Measurements from ENCODE around the gene NF1. TPM values are rescaled to one million over a fixed set of nuclear protein-coding genes. Genes with fewer than 3 reads are reported as not detected.
A peak's percentile ranks its signal among the peaks of the same experiment; 100 is the strongest.

The NF1 gene
- total RNA-seq, 1 donor from 2014 or later: 66.7 TPM

DNA sequence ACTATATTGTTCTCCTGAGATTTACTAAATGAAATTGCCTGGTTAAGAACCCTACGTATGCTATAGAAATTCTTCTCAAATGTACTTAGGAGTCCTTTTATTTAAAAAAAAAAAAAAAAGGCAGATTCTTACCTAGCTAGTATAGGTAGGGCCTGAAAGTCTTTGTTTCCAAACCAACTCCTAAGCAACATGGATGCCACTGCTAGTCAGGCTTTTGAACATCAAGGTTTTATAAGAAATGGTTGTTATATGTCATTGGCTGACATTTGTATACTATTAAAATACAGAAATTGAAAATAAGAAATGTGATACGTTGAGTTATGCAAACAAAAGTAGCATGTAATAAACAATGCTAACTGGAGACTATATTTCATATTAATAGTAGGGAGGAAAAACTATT, 225.5 kb downstream of the NF1 start:
- TF ChIP-seq, protein P1, sequence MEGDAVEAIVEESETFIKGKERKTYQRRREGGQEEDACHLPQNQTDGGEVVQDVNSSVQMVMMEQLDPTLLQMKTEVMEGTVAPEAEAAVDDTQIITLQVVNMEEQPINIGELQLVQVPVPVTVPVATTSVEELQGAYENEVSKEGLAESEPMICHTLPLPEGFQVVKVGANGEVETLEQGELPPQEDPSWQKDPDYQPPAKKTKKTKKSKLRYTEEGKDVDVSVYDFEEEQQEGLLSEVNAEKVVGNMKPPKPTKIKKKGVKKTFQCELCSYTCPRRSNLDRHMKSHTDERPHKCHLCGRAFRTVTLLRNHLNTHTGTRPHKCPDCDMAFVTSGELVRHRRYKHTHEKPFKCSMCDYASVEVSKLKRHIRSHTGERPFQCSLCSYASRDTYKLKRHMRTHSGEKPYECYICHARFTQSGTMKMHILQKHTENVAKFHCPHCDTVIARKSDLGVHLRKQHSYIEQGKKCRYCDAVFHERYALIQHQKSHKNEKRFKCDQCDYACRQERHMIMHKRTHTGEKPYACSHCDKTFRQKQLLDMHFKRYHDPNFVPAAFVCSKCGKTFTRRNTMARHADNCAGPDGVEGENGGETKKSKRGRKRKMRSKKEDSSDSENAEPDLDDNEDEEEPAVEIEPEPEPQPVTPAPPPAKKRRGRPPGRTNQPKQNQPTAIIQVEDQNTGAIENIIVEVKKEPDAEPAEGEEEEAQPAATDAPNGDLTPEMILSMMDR (IDR thresholded peaks at IDR 0.05): no peak
- Mint-ChIP-seq H3K27ac (ENCODE audit: unreplicated experiment) (no peak overlapping the region), H3K36me3 (ENCODE audit: unreplicated experiment) (peaks cover 5% of the 10 kb centered on the region), H3K9me3 (ENCODE audit: unreplicated experiment) (no peaks in the 10 kb centered on the region), H3K27me3 (ENCODE audit: unreplicated experiment) (no peaks in the 10 kb centered on the region), H3K4me3 (ENCODE audit: unreplicated experiment) (no peak overlapping the region), H3K4me1 (ENCODE audit: unreplicated experiment) (peaks cover 13% of the 10 kb centered on the region)
- no peak for DNase-seq (ENCODE audit: extremely low spot score, unreplicated experiment)

DNA sequence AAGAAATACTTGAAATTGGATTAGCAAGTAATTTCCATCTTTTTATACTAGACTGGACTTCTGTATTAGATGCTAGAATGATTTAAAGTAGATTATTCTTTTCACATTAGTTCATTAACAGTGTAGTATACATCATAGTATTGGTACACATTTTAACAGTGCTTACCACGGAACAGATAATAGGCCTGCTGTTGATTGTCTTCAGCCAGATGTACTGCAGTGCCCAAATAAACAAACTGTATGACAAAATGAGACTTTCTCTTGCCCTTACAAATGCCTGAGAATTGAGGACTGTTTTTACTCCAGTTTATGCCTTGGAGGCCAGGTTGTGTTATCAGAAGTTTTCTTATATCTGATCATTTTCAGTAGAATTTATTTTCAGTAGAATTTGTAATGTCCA, 226.0 kb downstream of the NF1 start:
- TF ChIP-seq, protein P1 (IDR thresholded peaks at IDR 0.05): no peak
- peaks cover 13% of the 10 kb centered on the region for H3K4me1 Mint-ChIP-seq (ENCODE audit: unreplicated experiment)
- H3K27ac Mint-ChIP-seq (ENCODE audit: unreplicated experiment): peak overlapping the region; percentile 9
- H3K36me3 Mint-ChIP-seq (ENCODE audit: unreplicated experiment): peaks cover 5% of the 10 kb centered on the region
- no peak for DNase-seq (ENCODE audit: extremely low spot score, unreplicated experiment)
- no peaks in the 10 kb centered on the region for H3K27me3 Mint-ChIP-seq (ENCODE audit: unreplicated experiment)
- H3K4me3 Mint-ChIP-seq (ENCODE audit: unreplicated experiment): no peak overlapping the region
- H3K9me3 Mint-ChIP-seq (ENCODE audit: unreplicated experiment): no peaks in the 10 kb centered on the region

DNA sequence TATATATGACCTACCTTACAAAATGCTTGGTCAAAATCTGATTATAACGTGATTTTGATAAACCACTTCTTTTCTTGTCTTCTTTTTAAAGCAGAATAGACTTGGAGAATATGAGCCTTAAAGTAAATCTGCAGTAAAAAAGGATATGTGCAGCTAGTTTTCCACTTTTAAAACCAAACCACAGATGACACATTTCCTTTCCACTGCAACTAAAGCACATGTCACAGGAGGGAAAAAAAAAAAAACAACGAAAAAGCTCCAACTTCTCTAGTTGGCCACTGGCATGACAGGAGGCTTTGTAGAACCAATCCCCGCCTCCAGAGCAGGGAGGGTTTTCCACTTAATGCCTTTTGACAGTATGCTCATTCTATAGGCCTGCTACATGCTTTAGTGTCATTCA, 226.7 kb downstream of the NF1 start, which contains the start of gene EVI2A:
TSS of gene EVI2A (minus strand) at position 142 of the 400 bp plus-strand sequence. CDS start 2,609 bp downstream, outside the sequence.
- Mint-ChIP-seq H3K4me3 (ENCODE audit: unreplicated experiment) (no peak within 1 kb of the TSS), H3K4me1 (ENCODE audit: unreplicated experiment) (peaks cover 14% of the 10 kb centered on the region), H3K36me3 (ENCODE audit: unreplicated experiment) (peaks cover 10% of the 10 kb centered on the region), H3K9me3 (ENCODE audit: unreplicated experiment) (no peaks in the 10 kb centered on the region), H3K27me3 (ENCODE audit: unreplicated experiment) (no peaks in the 10 kb centered on the region), H3K27ac (ENCODE audit: unreplicated experiment) (peak within 1 kb of the TSS; percentile 43)
- TF ChIP-seq, protein P1 (IDR thresholded peaks at IDR 0.05): no peak
- DNase-seq (ENCODE audit: extremely low spot score, unreplicated experiment): no peak

DNA sequence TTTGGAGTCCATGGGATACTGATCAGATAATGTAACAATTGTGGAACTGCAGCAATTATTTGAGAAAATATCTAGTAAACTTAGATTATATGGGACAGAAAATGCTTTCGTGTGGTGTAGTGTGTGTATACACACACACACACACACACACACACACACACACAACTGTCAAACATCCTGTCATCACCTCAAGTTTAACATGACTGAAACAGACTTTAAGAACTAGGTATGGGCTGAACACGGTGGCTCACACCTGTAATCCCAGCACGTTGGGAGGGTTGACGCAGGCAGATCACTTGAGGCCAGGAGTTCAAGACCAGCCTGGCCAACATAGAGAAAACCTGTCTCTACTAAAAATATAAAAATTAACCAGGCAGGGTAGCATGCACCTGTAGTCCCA, 227.2 kb downstream of the NF1 start:
- peak overlapping the region; percentile 43 for H3K27ac Mint-ChIP-seq (ENCODE audit: unreplicated experiment)
- H3K27me3 Mint-ChIP-seq (ENCODE audit: unreplicated experiment): no peaks in the 10 kb centered on the region
- TF ChIP-seq, protein P1 (IDR thresholded peaks at IDR 0.05): no peak
- no peak for DNase-seq (ENCODE audit: extremely low spot score, unreplicated experiment)
- peaks cover 15% of the 10 kb centered on the region for H3K4me1 Mint-ChIP-seq (ENCODE audit: unreplicated experiment)
- no peaks in the 10 kb centered on the region for H3K9me3 Mint-ChIP-seq (ENCODE audit: unreplicated experiment)
- no peak overlapping the region for H3K4me3 Mint-ChIP-seq (ENCODE audit: unreplicated experiment)
- H3K36me3 Mint-ChIP-seq (ENCODE audit: unreplicated experiment): peaks cover 12% of the 10 kb centered on the region

DNA sequence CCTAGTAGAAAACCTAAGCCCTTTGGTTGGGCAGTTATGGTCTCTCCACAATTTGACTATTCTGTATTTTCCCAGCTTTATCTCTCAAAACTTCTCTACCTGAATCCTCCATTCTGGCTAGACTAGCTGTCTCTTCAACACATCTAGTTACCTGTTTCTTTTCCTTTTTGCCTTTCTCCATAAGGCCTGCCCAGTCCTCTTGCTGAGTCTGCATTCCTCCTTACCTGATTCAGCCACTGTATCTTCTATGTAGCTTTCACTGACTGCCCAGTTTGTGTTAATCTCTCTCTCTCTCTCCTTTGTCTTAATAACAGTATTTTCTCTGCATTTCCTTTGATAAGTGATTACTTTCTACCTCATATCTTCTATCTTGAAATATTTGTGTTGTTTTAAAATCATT, 228.8 kb downstream of the NF1 start:
- Mint-ChIP-seq H3K4me1 (ENCODE audit: unreplicated experiment) (peaks cover 29% of the 10 kb centered on the region), H3K4me3 (ENCODE audit: unreplicated experiment) (no peak overlapping the region), H3K27me3 (ENCODE audit: unreplicated experiment) (no peaks in the 10 kb centered on the region), H3K36me3 (ENCODE audit: unreplicated experiment) (peaks cover 17% of the 10 kb centered on the region), H3K27ac (ENCODE audit: unreplicated experiment) (no peak overlapping the region), H3K9me3 (ENCODE audit: unreplicated experiment) (no peaks in the 10 kb centered on the region)
- TF ChIP-seq, protein P1 (IDR thresholded peaks at IDR 0.05): no peak
- no peak for DNase-seq (ENCODE audit: extremely low spot score, unreplicated experiment)

Measured in osteocyte (in vitro differentiated cells).